Measurements from ENCODE around the gene CRYAA. TPM values are rescaled to one million over a fixed set of nuclear protein-coding genes. Genes with fewer than 3 reads are reported as not detected.
"Not testable (repeated sequence)": the region's sequence is repeated elsewhere in the genome, so short reads cannot be mapped to it uniquely, and the experiment has no call there.

Gene CRYAA
- total RNA-seq, 1 experiment from 2014 or later: not detected

DNA sequence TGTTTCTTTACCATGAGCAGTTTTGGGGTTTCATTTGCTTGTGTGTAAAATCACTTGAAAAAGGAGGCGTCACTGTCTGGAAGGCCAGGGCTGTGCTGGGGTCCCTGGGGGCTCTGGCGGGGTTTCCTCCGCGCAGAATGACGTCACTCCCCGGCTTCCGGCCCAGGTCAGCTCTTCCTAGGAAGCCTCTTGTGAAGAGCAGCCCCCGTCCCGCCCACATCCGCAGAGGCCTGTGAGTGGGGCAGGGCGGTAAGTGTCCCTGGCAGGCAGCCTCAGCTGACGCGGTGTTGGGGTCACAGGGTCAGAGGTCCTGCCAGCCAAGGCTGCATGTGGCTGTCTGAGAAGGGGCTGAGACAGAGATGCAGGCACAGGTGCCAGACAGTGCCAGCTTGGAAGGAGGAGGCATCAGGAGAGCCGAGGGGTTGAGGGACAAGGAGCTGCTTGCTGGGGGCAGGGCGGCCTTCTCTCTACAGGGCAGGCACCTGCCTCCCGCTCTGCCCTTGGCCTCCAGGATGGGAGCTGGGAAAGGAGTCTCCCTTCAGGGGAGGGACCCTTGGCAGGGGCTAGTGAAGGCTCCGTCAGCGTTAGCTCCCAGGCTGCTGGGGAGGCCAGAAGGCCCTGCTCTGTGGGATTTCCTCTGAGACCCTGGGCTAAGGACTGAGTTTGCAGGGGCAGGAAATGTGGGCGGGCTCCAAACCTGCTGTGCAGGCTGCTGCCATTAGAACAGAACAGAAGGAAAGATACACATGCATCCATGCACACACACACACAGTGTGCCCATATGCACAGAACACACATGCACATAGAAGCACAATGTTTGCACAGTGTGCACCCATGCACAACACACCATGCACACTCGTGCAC lies 8.5 kb downstream of the CRYAA start:
- ATAC-seq; intact Hi-C loops (cut with micrococcal nuclease); H3K4me3 ChIP-seq (replicated peaks in 1 of 2; ENCODE audit: low read depth in 1 of 2, low read length in 2 of 2); H3K27ac ChIP-seq (ENCODE audit: low read depth, low read length); H3K79me2 ChIP-seq (ENCODE audit: insufficient read depth, low read length); POLR2A ChIA-PET; H3K4me2 ChIP-seq (ENCODE audit: low read length); DNase-seq (ENCODE audit: low read depth, low spot score); H3K4me1 ChIP-seq (ENCODE audit: control insufficient read depth in 1 of 2, insufficient read depth in 2 of 2, low read length in 2 of 2); H3K9me3 ChIP-seq (ENCODE audit: control insufficient read depth in 1 of 2, insufficient read depth in 1 of 2, low read depth in 1 of 2, low read length in 2 of 2); H3K36me3 ChIP-seq (ENCODE audit: control insufficient read depth in 1 of 2, insufficient read depth in 2 of 2, low read length in 2 of 2); CTCF ChIA-PET; H3K27me3 ChIP-seq (ENCODE audit: insufficient read depth, low read length); H2AFZ ChIP-seq (ENCODE audit: low read depth, low read length, poor library complexity, severe bottlenecking); H3K9me2 ChIP-seq (ENCODE audit: insufficient read depth); H3K9ac ChIP-seq (ENCODE audit: low read length); RAD21 ChIA-PET (ENCODE audit: low non-redundant PET in 1 of 2, low total read pairs in 2 of 2, uncharacterized antibody in 2 of 2, unreplicated experiment in 2 of 2); BruUV-seq (replicated peaks); H4K20me1 ChIP-seq (ENCODE audit: insufficient read depth): not testable (repeated sequence)

DNA sequence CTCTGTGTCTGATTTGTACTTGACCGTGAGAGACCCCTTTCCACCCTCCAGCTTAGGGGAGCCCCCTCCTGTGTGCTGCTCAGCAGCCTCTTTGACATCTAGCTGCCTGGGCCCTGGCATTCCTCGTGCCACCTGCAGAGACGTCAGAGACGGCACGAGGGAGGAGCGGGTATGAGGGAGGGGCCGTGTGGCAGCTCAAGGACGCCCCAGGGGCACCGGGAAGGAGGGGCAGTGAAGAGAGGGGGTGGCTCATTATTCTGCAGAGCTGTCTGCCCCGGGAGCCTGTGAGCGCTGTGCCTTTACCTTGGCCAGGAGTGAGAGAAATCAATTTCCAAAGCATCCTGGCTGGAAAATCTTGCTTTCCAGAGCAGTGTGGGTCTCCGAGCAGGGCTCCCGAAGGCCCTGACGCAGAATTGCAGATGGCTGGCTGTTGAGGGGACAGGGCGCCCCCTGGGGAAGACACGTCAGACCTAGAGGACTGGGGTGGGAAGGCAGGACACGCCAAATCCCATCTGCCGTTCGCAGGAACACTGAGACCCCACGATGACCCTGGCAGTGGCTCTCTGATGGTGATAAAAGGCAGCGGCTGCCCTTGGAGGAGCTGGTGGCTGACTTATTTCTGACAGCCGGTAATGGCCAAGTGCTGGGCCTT lies 9.5 kb downstream of the CRYAA start:
- BruUV-seq (replicated peaks); H3K4me3 ChIP-seq (replicated peaks in 1 of 2; ENCODE audit: low read depth in 1 of 2, low read length in 2 of 2); H3K4me2 ChIP-seq (ENCODE audit: low read length); H3K9ac ChIP-seq (ENCODE audit: low read length); DNase-seq (ENCODE audit: low read depth, low spot score); ATAC-seq; H3K36me3 ChIP-seq (ENCODE audit: control insufficient read depth in 1 of 2, insufficient read depth in 2 of 2, low read length in 2 of 2); H3K27me3 ChIP-seq (ENCODE audit: insufficient read depth, low read length); H2AFZ ChIP-seq (ENCODE audit: low read depth, low read length, poor library complexity, severe bottlenecking); intact Hi-C loops (cut with micrococcal nuclease); RAD21 ChIA-PET (ENCODE audit: low non-redundant PET in 1 of 2, low total read pairs in 2 of 2, uncharacterized antibody in 2 of 2, unreplicated experiment in 2 of 2); CTCF ChIA-PET; H3K9me2 ChIP-seq (ENCODE audit: insufficient read depth); H3K4me1 ChIP-seq (ENCODE audit: control insufficient read depth in 1 of 2, insufficient read depth in 2 of 2, low read length in 2 of 2); H3K27ac ChIP-seq (ENCODE audit: low read depth, low read length); POLR2A ChIA-PET; H4K20me1 ChIP-seq (ENCODE audit: insufficient read depth); H3K9me3 ChIP-seq (ENCODE audit: control insufficient read depth in 1 of 2, insufficient read depth in 1 of 2, low read depth in 1 of 2, low read length in 2 of 2); H3K79me2 ChIP-seq (ENCODE audit: insufficient read depth, low read length): not testable (repeated sequence)

DNA sequence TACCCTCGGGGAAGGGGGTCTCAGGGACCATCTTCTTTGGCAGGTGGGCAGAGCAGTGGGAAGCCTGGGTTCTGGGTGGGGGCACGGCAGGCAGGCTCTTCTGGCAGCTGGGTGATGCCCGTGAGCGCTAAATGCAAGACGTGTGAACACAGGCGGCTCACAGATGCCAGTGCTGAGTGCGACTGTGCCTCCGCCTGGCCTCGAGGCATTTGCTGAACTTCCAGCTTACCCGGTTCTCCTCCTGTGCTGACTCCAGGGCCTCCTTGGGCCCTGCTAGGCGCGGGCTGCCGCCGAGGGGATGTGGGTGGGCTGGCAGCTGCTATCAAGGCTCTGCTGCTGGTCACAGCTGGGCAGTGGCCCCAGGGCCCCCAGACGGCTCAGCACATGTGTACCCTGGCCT lies 12.2 kb downstream of the CRYAA start:
- BruUV-seq (replicated peaks); H2AFZ ChIP-seq (ENCODE audit: low read depth, low read length, poor library complexity, severe bottlenecking); ATAC-seq; H3K36me3 ChIP-seq (ENCODE audit: control insufficient read depth in 1 of 2, insufficient read depth in 2 of 2, low read length in 2 of 2); POLR2A ChIA-PET; H3K9me3 ChIP-seq (ENCODE audit: control insufficient read depth in 1 of 2, insufficient read depth in 1 of 2, low read depth in 1 of 2, low read length in 2 of 2); H3K9me2 ChIP-seq (ENCODE audit: insufficient read depth); H3K4me3 ChIP-seq (replicated peaks in 1 of 2; ENCODE audit: low read depth in 1 of 2, low read length in 2 of 2); H3K27ac ChIP-seq (ENCODE audit: low read depth, low read length); H3K4me1 ChIP-seq (ENCODE audit: control insufficient read depth in 1 of 2, insufficient read depth in 2 of 2, low read length in 2 of 2); H3K79me2 ChIP-seq (ENCODE audit: insufficient read depth, low read length); H3K4me2 ChIP-seq (ENCODE audit: low read length); RAD21 ChIA-PET (ENCODE audit: low non-redundant PET in 1 of 2, low total read pairs in 2 of 2, uncharacterized antibody in 2 of 2, unreplicated experiment in 2 of 2); H3K9ac ChIP-seq (ENCODE audit: low read length); DNase-seq (ENCODE audit: low read depth, low spot score); intact Hi-C loops (cut with micrococcal nuclease); H3K27me3 ChIP-seq (ENCODE audit: insufficient read depth, low read length); CTCF ChIA-PET; H4K20me1 ChIP-seq (ENCODE audit: insufficient read depth): not testable (repeated sequence)

DNA sequence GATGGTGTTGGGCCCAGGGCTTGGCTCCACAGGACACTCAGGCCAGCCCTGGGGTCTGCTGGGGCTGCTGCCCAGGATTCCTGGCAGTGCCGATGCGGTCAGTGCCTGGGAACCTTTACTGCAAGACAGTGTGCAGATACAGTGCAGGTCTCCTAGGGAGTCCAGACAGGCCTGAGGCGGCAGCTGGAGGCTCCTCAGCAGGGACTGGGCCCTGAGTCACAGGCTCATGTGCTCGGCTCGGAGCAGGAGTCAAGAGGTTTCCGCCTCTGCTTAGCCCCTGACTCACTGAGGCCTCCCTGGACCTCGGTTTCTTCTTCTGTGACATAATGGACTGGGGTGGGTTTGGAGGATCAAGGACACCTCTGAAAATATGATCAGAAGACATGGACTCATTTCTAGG lies 18.5 kb downstream of the CRYAA start:
- H2AFZ ChIP-seq (ENCODE audit: low read depth, low read length, poor library complexity, severe bottlenecking); H3K9me2 ChIP-seq (ENCODE audit: insufficient read depth); DNase-seq (ENCODE audit: low read depth, low spot score); H3K4me1 ChIP-seq (ENCODE audit: control insufficient read depth in 1 of 2, insufficient read depth in 2 of 2, low read length in 2 of 2); RAD21 ChIA-PET (ENCODE audit: low non-redundant PET in 1 of 2, low total read pairs in 2 of 2, uncharacterized antibody in 2 of 2, unreplicated experiment in 2 of 2); H3K36me3 ChIP-seq (ENCODE audit: control insufficient read depth in 1 of 2, insufficient read depth in 2 of 2, low read length in 2 of 2); BruUV-seq (replicated peaks); ATAC-seq; CTCF ChIA-PET; H3K79me2 ChIP-seq (ENCODE audit: insufficient read depth, low read length); H3K27ac ChIP-seq (ENCODE audit: low read depth, low read length); H3K9ac ChIP-seq (ENCODE audit: low read length); H3K9me3 ChIP-seq (ENCODE audit: control insufficient read depth in 1 of 2, insufficient read depth in 1 of 2, low read depth in 1 of 2, low read length in 2 of 2); POLR2A ChIA-PET; H3K4me2 ChIP-seq (ENCODE audit: low read length); H4K20me1 ChIP-seq (ENCODE audit: insufficient read depth); H3K4me3 ChIP-seq (replicated peaks in 1 of 2; ENCODE audit: low read depth in 1 of 2, low read length in 2 of 2); intact Hi-C loops (cut with micrococcal nuclease): not testable (repeated sequence)
- peaks cover 10% of the 10 kb centered on the region for H3K27me3 ChIP-seq (ENCODE audit: insufficient read depth, low read length)
